Occipital lobe (tissue), 2 donors: ENCODE data around the gene GKN2. TPM values are rescaled to one million over a fixed set of nuclear protein-coding genes. Genes with fewer than 3 reads are reported as not detected.
"Not testable (repeated sequence)": the region's sequence is repeated elsewhere in the genome, so short reads cannot be mapped to it uniquely, and the experiment has no call there.

ENCODE experiments used
- DNase-seq: peaks from one replicate; lab custom pipeline; 2025; lab: John Stamatoyannopoulos, UW
- total RNA-seq: library from RNA; depleted of rRNA; stranded (reverse); fragments of >200 nt; gene quantifications from one replicate; pipeline ENCODE4 v1.2.3, GENCODE V29; 2014

The GKN2 gene
- total RNA-seq, 1 donor from 2014 or later: not detected

DNA sequence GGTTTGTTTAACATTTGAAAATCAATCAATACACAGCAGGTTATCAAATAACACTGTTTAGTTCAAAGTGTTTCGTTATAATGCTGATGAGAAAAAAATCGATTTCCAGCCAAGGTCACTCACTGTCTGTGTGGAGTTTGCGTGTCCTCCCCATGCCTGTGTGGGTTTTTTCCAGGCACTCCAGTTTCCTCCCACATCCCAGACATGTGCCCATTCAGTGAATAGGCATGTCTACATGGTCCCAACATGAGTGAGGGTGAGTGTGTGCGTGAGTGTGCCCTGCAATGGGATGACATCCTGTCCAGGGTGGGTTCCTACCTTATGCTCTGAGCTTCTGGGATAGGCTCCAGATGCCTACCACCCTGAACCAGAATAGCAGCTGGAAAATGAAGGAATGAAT, 8.7 kb upstream of the GKN2 start:
- no peak for DNase-seq

GRCh38 chr2:68959001-68959400, 6.3 kb upstream of the GKN2 start:
- DNase-seq: no peak

DNA sequence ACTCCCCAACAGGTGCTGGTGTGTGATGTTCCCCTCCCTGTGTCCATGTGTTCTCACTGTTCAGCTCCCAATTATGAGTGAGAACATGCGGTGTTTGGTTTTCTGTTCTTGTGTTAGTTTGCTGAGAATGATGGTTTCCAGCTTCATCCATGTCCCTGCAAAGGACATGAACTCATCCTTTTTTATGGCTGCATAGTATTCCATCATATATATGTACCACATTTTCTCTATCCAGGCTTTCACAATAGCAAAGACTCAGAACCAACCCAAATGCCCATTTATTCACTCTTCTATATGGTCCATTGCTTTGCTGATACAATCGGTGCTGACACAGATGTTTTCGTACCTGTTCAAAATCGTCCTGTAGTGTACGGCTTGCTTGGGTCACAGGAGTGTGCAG, 2.7 kb upstream of the GKN2 start:
- DNase-seq: not testable (repeated sequence)

DNA sequence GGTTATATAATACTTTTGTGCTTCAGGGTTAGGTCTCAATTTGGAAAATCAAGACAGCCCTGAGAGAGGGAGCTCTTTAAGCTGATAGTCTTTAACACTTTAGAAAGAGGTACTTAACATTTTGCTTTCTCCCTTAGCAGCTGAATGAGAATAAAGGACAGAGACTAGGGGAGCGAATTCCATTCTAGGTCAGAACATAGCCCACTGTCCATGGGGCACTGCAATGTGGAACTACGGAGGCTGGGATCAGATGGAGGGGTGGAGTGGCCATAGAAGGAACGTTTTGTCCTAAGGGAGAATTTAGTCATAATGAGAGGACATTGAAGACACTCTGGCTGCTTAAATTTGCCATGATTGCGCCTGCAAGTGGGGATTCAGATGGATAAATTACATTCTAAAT, 794 bp downstream of the GKN2 start:
- DNase-seq: no peak

DNA sequence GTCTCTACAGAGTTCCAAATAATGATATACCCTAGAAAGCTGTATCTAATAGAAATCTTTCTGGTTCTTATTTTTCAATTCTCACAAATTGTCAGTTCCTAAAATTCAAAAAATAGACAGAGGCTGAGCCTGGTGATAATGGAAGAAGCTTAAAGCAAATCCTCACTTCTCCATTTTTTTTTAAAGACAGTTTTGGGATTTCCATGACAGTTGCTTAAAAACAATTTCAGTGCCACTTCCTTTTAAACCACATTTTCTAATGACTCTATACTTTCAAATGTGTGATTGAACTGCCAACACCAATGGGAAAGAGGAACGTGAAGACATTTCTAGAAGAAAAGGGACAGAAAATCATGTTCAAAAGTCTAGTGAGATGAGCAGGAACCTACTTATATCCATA, 4.0 kb downstream of the GKN2 start:
- DNase-seq: no peak

DNA sequence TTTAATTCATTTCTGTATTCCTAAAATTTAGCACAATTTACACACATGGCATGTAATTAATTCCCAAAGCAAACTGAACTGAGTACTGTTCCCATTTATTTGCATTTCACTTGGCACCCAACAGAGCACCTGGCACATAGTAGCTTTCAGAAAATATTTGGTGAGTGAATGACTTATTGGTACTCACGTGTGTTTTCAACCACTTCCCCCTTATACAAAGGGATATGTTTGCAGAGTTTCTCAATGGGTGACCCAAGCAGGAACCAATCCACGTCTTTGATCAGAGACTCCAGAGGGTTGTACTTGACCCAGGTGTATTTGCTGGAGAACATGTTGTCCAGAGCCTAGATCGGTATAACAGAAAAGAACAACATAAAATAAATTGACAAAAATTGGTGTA, 6.6 kb downstream of the GKN2 start:
- no peak for DNase-seq

DNA sequence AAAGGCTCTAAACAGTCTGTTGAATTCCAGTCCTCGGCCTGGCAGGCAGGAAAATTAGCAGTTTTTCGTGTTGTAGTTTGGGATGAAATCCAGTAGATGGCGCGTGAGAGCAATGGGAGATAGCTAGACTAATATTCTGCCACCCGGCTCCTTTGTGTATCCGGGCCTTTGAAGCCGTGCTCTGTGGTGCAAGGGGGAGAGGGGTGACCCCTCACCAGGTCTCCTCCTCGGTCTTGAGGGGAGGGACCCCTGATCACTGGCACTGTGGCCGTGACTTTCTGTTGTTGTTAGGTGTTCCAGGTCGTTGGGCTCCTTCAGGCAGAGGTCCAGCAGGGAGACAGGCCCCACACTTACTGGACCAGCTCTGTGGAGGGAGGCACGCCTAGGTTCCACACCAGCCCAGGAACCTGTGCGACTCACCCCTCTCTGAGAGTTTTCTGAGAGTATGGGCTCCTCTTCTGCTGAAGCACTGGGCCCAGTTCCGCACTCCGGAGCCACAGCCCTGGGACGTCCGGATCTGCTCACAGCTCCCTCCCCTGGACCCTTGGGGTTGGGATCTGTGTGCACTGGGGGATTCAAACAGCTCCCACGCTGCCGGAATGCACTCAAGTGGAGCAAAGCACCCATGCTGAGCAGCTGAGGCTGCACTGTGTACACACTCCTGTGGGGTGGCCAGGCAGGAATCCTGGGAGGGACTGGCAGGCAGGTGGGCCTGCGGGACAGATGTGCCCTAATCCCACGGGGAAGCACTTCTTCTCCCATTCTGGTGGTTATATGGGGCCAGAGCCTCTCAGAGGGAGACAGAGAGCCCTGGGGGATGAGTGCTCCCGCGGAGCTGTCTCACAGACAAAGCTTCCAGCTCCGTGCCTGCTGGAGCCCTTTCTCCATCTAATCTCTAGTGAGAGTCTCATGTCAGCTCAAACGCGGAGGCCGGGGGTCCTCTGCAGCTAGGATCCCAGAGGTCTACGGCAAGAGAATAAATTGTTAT, 8.8 kb downstream of the GKN2 start:
- peak; percentile 4 for DNase-seq

- DNase-seq: no peak
These were observed 9.9 kb downstream of the GKN2 start for GRCh38 chr2:68942827-68943226.

- DNase-seq: no peak
These were observed 12.3 kb downstream of the GKN2 start for GRCh38 chr2:68940369-68940768.

- no peak for DNase-seq
These were observed 12.7 kb downstream of the GKN2 start for GRCh38 chr2:68939962-68940361.

GRCh38 chr2:68938938-68939337, 13.8 kb downstream of the GKN2 start:
- no peak for DNase-seq

DNA sequence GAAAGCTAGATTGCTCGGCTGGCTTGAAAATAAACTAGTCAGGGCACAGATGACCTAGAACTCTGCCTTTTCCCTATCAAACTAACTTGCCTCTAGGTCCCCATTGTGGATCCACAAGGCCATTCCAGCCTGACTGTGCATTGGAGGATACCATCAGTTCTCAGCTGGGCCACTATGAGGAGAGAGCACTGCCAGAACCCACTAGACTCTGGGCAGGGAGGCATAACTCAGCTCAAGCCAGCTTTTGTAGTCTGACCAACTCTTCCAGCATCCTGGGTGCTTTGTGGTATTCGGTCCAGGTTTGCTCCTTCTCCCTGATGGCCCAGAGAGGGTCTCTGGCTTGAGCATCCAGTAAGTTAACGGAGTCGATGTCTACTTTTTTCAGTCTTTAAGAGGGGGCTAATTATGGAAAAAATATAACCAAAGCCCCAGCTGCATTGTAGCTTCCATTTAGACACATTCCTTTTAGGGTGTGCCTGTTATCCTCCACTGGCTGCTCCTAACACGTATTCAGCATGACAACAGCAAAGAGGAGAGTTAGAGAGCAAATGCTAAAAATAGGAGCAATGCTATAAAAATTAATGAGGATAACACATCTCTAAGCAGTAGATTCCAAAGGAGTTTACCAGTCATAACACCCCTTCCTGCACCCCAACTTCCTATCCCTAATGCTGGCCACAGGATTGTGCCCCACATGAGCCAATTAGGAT, 15.2 kb downstream of the GKN2 start:
- no peak for DNase-seq

DNA sequence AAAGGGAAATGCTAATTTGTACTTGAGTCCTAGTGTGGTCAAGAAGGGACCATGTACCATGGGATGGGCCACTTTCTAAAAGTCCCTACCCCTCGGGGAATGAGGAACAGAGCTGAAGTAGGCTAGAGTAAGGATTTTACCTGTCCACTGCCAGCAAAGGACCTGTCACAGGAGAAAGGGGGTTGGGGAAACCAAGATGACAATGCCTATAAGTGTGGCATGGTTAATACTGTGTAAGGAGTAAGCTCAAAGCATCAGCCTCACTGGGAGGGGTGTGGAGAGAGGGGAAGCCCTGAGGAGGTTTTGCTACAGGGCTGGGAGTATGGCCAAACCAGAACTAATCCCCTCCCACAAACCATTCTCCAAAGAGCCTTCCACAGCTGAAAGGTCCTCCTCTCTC, 15.8 kb downstream of the GKN2 start:
- no peak for DNase-seq

DNA sequence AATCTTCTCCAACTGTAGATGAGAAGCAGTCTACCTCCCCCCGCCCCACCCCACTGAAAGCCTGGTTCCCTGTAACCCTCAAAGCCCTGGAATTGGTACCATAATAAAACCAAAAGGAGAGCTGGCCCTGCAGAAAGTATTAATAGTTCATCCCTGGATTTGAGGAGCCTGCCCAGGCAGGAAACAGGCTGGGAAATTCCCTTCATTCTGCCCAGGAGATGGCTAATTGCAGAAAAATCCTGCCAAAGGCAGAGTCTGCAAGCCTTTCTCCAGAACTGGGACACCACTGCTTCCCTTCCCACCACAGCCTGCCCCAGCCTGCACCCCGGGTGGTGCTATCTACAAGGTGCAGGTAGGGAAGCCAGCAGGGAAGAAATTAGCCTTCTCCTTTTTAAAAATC, 16.3 kb downstream of the GKN2 start:
- DNase-seq: no peak

- DNase-seq: no peak
These were observed 17.2 kb downstream of the GKN2 start for GRCh38 chr2:68935471-68935870.

DNA sequence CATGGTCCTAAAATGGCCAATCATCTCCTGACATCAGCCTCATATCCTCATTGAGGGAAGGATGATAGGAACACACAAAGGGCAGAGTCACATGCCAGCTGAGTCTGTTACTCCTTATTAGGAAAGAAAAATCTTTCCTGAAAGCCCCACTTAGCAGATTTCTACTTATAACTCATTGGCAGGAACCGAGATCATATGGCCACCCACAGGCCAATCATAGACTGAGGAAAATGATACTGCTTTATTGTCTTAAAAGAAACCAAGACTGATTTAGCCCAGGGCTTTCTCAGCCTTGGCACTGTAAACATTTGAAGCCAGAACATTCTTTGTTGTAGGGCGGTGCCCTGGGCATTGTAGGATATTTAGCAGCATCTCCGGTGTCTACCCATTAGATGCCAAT, 18.7 kb downstream of the GKN2 start:
- no peak for DNase-seq

GRCh38 chr2:68932402-68932801, 20.3 kb downstream of the GKN2 start:
- no peak for DNase-seq

DNA sequence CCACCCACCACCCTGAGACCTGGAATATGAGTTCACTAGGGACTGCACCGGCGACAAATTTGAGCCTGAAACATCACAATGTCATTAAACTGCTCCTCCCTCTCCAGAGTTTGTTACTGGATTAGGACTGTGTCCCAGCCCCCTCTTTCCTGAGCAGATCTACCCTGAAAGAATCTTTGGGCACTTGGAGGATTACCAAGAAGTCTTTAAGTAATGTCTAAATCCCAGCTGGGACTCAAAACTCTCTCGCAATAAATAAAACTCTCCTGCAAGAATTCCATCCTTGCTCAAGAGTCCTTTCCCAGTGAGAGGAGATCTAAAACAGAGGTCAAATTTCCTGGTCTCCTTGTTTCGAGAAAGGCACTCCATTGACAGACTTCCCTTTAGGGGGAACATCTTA, 20.9 kb downstream of the GKN2 start:
- DNase-seq: no peak

DNA sequence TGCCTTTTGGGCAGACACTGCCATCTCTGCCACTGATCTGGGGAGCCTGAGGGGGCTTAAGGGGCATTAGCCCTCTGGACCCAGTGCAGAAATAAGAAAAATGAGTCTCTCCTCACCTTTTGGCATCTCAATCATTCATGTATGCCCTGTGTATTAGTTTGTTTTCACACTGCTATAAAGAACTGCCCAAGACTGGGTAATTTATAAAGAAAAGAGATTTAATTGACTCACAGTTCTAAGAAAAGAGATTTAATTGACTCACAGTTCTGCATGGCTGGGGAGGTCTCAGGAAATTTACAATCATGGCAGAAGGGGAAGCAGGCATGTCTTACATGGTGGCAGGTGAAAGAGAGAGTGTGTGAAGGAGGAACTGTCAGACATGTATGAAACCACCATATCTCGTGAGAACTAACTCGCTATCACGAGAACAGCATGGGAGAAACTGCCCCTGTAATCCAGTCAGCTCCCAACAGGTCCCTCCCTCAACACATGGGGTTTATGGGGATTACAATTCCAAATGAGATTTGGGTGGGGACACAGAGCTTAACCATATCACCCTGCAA, 21.5 kb downstream of the GKN2 start:
- DNase-seq: no peak

DNA sequence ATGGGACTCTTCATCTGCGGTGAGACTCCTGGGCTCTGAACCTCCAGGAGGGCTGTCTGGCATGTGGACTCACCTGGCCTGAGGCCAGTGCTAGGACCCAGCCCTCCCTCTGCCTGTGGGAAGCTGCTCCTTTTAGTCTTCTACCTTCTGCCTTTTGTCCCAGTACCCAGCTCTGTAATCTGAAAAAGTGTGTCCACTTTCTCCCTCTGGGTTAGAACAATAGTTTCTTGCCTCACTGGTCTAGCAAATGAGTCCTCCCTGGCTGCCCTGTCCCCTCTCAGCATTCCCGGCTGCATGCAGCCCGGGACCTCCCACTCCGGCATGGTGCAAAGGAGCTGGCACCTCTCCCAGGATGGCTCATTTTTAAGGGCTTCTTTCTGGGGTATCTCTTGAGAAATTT, 25.9 kb downstream of the GKN2 start:
- no peak for DNase-seq

- DNase-seq: no peak
These were observed 27.3 kb downstream of the GKN2 start for GRCh38 chr2:68925295-68925896.

DNA sequence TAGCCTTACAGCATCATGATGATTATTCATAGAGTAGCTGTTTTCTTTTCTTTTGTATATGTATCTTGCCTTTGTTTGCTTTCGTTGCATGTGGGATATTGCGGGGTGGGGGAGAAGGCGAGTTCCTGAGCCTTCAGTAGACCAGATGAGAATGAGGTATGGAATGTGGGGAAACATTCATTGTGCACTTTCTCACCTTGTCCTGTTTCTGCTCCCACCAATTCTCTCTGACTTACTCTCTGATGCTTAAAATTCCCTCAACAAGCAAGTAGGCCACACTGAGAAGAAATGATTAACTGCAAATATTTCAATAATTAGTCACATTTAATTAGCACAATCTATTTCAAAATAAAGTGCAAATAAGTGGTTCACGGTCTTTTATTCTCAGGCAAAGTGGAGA, 31.0 kb downstream of the GKN2 start:
- DNase-seq: no peak
